Activated T-cell treated with anti-CD3 and anti-CD28 coated beads for 1 hour (primary cell): ENCODE measurements around the gene PCYOX1L.

Experiments
- DNase-seq: peaks from one replicate; pipeline ENCODE4 v3.0.0-alpha.2; 2020; ENCODE audit warnings: low read depth

The PCYOX1L gene

GRCh38 chr5:149407323-149408251 lies 49.7 kb downstream of the PCYOX1L start:
- DNase-seq: no peak

- no peak for DNase-seq
These were observed 50.6 kb downstream of the PCYOX1L start for GRCh38 chr5:149408252-149409099.

- no peak for DNase-seq
These were observed 51.6 kb downstream of the PCYOX1L start for GRCh38 chr5:149409268-149409948.

GRCh38 chr5:149410071-149410470 lies 52.2 kb downstream of the PCYOX1L start:
- DNase-seq: no peak

GRCh38 chr5:149410721-149411432 lies 53.0 kb downstream of the PCYOX1L start:
- DNase-seq: no peak

- DNase-seq: no peak
These were observed 54.1 kb downstream of the PCYOX1L start for GRCh38 chr5:149411738-149412519.

- DNase-seq: no peak
These were observed 55.1 kb downstream of the PCYOX1L start for GRCh38 chr5:149412783-149413476.

- DNase-seq: no peak
These were observed 55.8 kb downstream of the PCYOX1L start for GRCh38 chr5:149413477-149414210.

GRCh38 chr5:149414405-149415065 lies 56.7 kb downstream of the PCYOX1L start:
- DNase-seq: no peak

GRCh38 chr5:149415066-149415967 lies 57.5 kb downstream of the PCYOX1L start:
- DNase-seq: no peak

GRCh38 chr5:149416987-149417710 lies 59.3 kb downstream of the PCYOX1L start:
- no peak for DNase-seq

- no peak for DNase-seq
These were observed 60.0 kb downstream of the PCYOX1L start for GRCh38 chr5:149417711-149418368.

- no peak for DNase-seq
These were observed 61.2 kb downstream of the PCYOX1L start for GRCh38 chr5:149418910-149419531.
